HPDE6-E6E7 (cell line): ENCODE measurements around the gene RAET1E.
"Not testable (repeated sequence)": the region's sequence is repeated elsewhere in the genome, so short reads cannot be mapped to it uniquely, and the experiment has no call there.

Source experiments
- DNase-seq: peaks from one replicate; pipeline ENCODE4 v3.0.0; 2011; ENCODE audit warnings: missing footprints; ENCODE audit errors: extremely low spot score

RAET1E gene, protein sequence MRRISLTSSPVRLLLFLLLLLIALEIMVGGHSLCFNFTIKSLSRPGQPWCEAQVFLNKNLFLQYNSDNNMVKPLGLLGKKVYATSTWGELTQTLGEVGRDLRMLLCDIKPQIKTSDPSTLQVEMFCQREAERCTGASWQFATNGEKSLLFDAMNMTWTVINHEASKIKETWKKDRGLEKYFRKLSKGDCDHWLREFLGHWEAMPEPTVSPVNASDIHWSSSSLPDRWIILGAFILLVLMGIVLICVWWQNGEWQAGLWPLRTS

DNA sequence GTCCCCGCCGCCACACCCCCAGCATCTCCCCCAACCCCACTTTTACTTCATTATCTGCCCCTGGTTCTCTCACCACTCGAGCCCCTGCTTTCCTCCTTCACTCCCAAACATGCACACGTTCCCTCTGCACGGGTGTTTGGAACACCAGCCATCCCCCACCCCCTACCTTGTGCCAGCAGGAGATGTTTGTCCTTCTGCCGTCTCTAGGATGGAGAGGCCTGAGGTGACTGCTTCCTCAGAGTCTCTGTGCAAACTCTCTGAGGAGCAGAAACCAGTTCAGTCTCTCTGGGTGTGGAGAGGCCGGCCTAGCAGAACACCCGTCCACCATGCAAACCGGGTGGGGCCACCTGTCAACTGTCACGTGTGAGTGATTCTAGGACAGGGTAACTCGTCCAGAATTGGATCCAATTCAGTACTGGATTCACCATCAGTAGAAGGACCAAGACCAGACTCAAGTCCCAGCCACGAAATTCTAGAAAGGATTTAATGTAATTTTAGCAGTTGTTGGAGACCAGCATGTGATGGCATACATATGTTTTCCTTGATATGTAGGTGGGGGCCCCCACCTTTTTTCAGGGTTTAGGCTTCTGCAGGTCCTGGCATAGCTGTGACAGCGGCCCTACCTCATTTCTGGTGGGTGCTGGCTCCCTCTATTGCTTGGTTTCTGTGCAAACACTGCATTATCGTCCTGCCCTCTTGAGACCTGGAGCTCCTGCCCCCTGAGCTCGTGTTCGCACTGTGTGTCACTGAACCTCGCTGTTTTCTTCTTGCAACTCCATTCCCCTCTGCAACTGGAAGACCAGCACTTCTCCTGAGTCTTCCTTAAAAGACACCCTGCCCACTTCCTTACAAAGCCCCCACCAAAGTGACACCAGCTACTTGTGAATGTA, at the start of gene RAET1E:
Gene RAET1E (minus strand): TSS at position 259 of the 890 bp plus-strand sequence. CDS start 7,212 bp downstream, outside the sequence.
- no peak for DNase-seq

DNA sequence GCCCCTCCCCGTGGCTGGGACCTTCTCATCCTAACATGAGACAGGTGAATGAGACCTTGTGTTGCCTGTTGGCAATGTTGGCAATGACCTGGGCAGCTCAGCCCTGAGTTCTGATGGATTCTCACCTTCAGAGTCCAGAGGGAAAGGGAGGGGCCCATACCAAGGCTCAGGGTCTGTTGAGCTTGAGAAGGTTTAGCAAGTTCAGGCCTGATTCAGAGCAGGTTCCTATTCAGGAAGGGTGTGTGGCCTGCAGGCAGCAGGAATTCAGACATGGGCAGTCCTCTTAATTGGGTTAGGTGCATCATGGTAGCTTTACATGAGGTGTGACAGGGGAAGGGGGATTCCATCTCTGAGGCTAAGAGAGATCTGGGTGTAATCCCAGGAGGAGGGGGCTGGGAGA, 49.6 kb upstream of the RAET1E start:
- not testable (repeated sequence) for DNase-seq

DNA sequence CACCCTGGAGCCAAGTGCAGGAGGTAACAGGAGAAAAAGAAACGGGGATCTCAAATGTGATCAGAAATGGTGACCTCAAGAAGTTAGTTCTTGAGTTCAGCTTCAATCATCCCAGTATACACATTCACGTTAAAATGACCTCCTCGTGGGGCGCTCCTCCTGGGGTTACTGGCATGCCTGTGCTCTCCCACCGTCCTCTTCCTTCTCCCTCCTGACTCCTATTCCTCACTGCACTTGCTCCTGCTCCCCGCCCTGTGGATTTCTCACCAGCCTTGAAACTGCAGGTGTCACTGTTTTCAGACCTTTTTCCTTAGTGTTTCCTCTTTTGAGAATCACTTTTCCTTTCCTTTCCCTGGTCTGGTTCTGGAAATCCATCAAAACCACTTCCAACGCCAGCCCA, 48.7 kb upstream of the RAET1E start:
- DNase-seq = not testable (repeated sequence)

DNA sequence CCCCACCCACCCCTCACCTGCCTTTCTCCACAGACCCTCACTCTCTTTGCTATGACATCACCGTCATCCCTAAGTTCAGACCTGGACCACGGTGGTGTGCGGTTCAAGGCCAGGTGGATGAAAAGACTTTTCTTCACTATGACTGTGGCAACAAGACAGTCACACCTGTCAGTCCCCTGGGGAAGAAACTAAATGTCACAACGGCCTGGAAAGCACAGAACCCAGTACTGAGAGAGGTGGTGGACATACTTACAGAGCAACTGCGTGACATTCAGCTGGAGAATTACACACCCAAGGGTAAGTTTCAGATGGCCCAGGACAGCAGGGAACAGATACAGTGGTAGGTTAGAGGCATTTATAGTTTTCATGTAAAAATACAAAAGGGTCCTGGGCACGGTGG, 47.4 kb upstream of the RAET1E start:
- DNase-seq = not testable (repeated sequence)

GRCh38 chr6:149943321-149943720, 45.4 kb upstream of the RAET1E start:
- DNase-seq = not testable (repeated sequence)

GRCh38 chr6:149942461-149942829, 44.5 kb upstream of the RAET1E start:
- no peak for DNase-seq

DNA sequence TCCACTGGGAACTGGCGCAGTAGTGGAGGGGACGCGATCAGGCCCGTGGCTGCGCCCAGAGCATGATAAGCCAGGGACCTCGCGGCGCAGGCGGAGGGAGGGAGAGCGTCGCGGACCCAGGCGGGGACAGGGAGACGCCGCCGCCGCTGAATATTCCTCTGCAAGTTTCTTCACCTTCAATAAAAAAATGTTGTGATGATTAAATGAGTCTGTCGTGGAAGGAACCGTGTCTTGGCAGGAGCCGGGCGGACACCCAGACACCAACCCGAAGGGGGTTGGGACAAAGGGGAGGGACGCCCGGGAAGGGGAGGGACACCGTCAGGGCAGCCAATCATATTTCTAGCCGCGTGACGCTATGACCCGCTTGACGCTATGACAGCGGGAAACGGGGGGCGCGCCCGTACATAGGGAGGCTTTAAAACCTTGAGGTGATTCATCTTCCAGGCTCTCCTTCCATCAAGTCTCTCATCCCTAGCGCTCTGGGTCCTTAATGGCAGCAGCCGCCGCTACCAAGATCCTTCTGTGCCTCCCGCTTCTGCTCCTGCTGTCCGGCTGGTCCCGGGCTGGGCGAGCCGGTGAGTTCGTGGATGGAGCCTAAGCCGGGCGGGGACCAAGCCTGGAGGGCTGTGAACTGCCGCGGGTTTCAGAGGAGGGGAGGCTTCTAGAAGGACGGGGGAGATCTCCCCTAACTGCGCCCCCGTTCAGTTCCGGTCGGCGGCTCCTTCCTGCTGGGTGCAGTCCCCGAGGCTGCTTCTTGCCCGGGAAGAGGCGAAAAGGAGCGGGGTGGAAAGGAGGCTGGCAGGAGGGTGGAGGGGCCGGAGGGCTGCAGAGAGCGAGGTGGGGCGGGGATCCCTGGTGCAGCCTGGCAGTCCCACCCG, 43.9 kb upstream of the RAET1E start, which contains the start of gene ULBP2:
Gene ULBP2 (plus strand): TSS at position 432 of the 878 bp plus-strand sequence. CDS start 59 bp downstream, at position 491.
- DNase-seq = peak; percentile 97

DNA sequence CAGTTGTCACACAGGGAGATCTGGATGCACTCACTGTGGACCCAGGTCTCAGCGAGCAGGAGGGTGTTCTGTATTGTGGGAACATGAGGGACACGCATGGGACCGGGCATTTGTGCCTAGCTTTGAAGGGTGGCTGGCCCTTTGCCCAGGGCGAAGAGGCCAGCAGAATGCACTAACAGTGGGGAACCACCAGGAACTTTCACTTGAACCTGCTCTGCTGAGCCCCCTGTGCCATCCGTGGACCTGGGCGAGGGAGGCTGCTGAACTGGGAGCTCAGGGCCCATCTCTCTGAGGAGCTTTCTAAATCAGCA, 42.7 kb upstream of the RAET1E start:
- no peak for DNase-seq

DNA sequence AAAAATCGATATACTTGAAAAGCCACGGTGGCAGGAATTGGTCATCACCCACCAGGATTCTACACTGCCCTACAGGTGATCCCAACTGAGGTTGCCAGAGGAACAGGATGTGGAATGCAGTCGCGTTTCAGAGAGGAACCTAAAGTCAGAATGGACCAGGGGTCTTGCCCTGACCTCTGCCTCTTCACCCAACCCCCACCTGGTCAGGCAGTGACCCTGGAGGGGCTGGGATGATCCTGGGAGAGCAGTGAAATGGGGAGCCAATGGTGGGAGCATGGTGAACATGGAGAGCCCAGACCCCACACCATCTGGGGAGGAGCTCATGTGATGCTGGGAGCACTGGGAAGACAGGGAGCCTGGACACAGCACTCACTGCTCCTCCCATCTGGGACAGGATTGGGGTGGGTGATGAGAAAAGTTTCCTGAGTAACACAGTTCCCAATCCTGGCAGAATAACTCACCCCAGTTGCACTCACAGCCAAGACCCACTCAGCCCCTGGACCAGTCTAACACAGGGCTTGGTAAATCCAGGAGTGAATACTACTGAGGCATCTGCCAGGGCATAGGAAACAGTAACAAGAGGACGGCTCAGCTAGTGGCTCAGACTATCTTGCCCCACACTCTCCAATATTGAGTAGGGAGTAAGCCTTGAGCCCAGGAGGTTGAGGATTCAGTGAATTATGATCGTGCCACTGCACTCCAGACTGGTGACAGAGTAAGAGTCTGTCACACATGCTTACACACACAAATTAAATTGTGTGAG, 42.2 kb upstream of the RAET1E start:
- no peak for DNase-seq

GRCh38 chr6:149939356-149939648, 41.4 kb upstream of the RAET1E start:
- no peak for DNase-seq

GRCh38 chr6:149938571-149939355, 40.9 kb upstream of the RAET1E start:
- no peak for DNase-seq

DNA sequence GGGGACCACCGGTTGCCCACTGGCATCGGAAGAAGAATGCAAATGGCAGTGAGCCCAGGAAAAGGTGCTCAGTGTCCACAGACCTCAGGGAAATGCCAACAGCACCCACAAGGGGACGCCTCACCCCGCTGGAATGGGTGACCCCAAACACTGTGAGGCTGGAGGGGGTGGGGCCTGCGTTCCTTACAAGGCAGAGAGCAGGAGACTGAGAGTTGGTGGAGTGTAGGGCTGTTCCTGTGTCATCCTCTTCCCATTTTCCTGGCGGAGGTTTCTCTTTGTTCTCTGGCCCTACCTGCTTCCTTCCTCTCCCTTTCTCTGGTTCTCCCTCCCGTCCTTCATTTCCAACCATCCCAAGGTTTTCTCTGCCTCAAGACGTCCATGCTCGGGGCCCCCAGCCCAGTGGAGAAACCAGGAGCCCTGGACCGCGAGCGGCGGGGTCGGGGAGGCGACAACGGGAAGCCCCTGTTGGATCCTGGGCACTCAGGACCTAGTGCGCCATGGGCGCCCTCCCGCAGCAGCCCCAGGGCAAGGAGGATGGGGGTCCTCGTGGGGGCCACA, 40.2 kb upstream of the RAET1E start:
- not testable (repeated sequence) for DNase-seq

DNA sequence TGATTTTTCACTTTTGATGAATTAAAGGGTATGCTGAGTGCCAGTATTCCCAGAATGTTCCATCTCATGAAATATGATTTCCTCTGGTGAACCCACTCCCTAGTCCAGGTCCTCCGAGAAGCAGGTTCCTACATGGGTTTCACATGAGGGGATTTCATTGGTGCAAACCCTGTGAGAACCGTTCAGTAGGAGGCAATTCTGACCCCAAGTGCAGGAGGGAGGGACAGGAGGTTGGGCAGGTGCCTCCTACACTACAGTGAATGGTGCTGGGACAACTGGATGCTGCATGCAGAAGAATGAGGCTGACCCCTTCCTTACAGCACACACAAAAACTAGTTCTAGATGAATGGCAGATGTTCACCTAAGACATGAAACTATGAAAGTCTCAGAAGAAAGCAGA, 38.8 kb upstream of the RAET1E start:
- DNase-seq = no peak

DNA sequence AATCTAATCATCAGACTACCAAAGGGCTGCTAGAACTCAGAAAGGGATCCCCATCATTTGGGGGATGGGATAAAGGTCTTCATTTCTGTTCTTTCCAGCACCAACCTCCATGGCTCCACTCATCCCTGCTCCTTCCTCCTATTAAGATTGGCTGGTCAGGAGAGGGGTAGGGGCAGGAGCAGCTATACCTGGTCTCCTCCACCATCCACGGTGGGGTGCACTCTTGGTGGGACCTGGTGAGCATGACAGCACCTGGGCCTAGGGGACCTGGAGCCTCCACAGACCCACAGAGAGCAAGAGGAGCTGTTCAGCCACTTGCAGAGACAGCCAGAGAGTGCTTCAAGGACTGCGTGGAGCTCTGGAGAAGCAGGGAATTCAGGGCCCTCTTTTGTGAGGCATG, 37.8 kb upstream of the RAET1E start:
- no peak for DNase-seq

DNA sequence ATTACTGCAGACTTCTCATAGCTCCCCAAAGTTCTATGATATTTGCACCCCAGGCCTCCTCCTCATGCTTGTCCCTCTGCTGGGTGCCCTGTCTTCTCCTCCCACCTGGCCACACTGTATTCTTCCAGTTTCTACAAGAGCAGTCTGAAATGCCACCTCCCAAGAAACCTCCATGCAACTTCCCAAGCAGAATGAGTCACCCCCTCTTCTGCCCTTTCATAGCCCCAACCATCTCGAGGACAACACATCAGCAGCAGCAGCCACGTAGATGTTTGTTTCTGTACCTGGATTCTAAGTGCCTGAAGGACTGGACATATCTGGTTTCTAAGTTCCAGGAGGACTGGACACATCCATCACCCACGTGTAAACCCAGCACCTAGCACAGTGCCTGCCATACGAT, 37.3 kb upstream of the RAET1E start:
- DNase-seq = no peak

DNA sequence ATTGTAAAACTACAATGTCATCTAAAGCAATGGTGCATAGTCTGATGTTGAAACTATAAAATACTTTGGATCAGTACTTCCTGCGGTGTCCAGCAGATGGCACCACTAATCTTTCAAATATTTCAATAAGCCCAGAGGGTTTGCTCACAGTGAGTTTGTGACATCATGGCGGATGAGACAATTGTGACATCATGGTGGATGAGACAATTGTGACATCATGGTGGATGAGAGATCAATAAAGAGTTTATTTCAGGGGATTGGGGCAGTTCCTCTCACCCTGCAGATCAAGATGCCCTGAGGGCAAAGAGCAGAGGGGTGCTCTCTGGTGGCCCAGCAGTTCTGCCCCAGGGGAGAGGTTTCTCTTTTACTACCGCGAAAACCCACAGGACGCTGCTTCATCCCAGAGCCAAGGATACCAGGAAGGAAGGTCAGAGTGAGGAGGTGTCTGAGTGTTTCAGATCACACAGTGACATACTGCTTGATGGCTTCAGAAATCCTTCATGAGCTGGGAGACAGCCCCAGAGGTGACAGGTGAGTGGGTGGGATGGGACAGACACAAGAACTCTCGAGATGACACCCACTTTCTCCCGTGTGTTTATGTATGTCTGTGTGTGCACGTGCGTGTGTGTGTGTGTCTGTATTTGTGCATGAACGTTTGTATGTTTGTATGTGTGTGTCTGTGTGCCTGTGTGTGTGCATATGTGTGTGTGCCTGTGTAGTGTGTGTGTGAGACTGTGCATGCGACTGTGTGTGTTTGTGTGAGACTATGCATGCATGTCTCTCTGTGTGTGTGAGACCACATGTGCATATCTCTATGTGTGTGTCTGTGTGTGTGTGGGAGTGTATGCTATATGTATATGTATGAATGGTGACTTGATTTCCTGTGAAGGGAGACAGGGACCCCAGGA, 36.6 kb upstream of the RAET1E start:
- DNase-seq = no peak

- no peak for DNase-seq
Observed at GRCh38 chr6:149933461-149933860, 35.5 kb upstream of the RAET1E start.

GRCh38 chr6:149933036-149933435, 35.1 kb upstream of the RAET1E start:
- no peak for DNase-seq

GRCh38 chr6:149931501-149931900, 33.6 kb upstream of the RAET1E start:
- no peak for DNase-seq
